HG02678 (cell line): Measurements from ENCODE around the gene RSRC1.
"Not testable (repeated sequence)": the region's sequence is repeated elsewhere in the genome, so short reads cannot be mapped to it uniquely, and the experiment has no call there.

Source experiments
- ATAC-seq: cut with Tn5 transposase; IDR thresholded peaks from one replicate; pipeline ENCODE4 v1.9.1; 2021; ENCODE audit warnings: mild to moderate bottlenecking, moderate library complexity; ENCODE audit not compliant: unreplicated experiment

RSRC1 gene

GRCh38 chr3:158312560-158313141 lies 202.8 kb downstream of the RSRC1 start:
- ATAC-seq: no peak

- peak; percentile 53 for ATAC-seq
Measured at GRCh38 chr3:158313338-158313927, 203.5 kb downstream of the RSRC1 start.

- ATAC-seq: peak; percentile 45
Measured at GRCh38 chr3:158314426-158315357, 204.8 kb downstream of the RSRC1 start.

GRCh38 chr3:158329696-158330441 lies 220.0 kb downstream of the RSRC1 start:
- ATAC-seq: not testable (repeated sequence)

GRCh38 chr3:158330870-158331269 lies 221.0 kb downstream of the RSRC1 start:
- ATAC-seq: no peak

GRCh38 chr3:158333736-158334135 lies 223.8 kb downstream of the RSRC1 start:
- ATAC-seq: no peak

- ATAC-seq: no peak
Measured at GRCh38 chr3:158337110-158337509, 227.2 kb downstream of the RSRC1 start.

- no peak for ATAC-seq
Measured at GRCh38 chr3:158339638-158340037, 229.7 kb downstream of the RSRC1 start.

GRCh38 chr3:158340951-158341350 lies 231.1 kb downstream of the RSRC1 start:
- ATAC-seq: not testable (repeated sequence)

GRCh38 chr3:158347966-158348365 lies 238.1 kb downstream of the RSRC1 start:
- ATAC-seq: no peak

GRCh38 chr3:158350971-158351370 lies 241.1 kb downstream of the RSRC1 start:
- no peak for ATAC-seq

GRCh38 chr3:158352551-158352950 lies 242.7 kb downstream of the RSRC1 start:
- ATAC-seq: peak; percentile 55

- ATAC-seq: peak; percentile 48
Measured at GRCh38 chr3:158354713-158355112, 244.8 kb downstream of the RSRC1 start.

GRCh38 chr3:158355623-158356588 lies 246.0 kb downstream of the RSRC1 start:
- peak; percentile 86 for ATAC-seq

GRCh38 chr3:158359339-158359738 lies 249.4 kb downstream of the RSRC1 start:
- no peak for ATAC-seq

GRCh38 chr3:158360756-158361448 lies 251.0 kb downstream of the RSRC1 start:
- no peak for ATAC-seq

GRCh38 chr3:158368271-158368670 lies 258.4 kb downstream of the RSRC1 start:
- ATAC-seq: no peak

GRCh38 chr3:158369279-158369678 lies 259.4 kb downstream of the RSRC1 start:
- no peak for ATAC-seq

- ATAC-seq: no peak
Measured at GRCh38 chr3:158379517-158379916, 269.6 kb downstream of the RSRC1 start.
